Measurements from ENCODE around the gene PIMREG.
"Not testable (repeated sequence)": the region's sequence is repeated elsewhere in the genome, so short reads cannot be mapped to it uniquely, and the experiment has no call there.

The PIMREG gene

GRCh38 chr17:6473128-6473767 is 29.0 kb downstream of the PIMREG start:
- CTCF ChIA-PET = interaction anchor here (0.7 to 3.5 kb wide), 28 partner anchors 11 to 531 kb away, joined by 3 to 17 read pairs (median 4); no protein-coding TSS in a partner anchor
- no peaks in the 10 kb centered on the region for H3K9me3 Mint-ChIP-seq
- no peak overlapping the region for H3K27ac Mint-ChIP-seq
- no peaks in the 10 kb centered on the region for H3K4me1 Mint-ChIP-seq
- peaks cover 10% of the 10 kb centered on the region for H3K27me3 Mint-ChIP-seq
- no peak overlapping the region for H3K4me3 Mint-ChIP-seq
- H3K36me3 Mint-ChIP-seq = no peaks in the 10 kb centered on the region
- peak; percentile 80 for DNase-seq

GRCh38 chr17:6474376-6474775 is 30.1 kb downstream of the PIMREG start:
- Mint-ChIP-seq H3K36me3 (no peaks in the 10 kb centered on the region), H3K9me3 (no peaks in the 10 kb centered on the region), H3K4me3 (no peak overlapping the region), H3K27me3 (peaks cover 9% of the 10 kb centered on the region), H3K27ac (no peak overlapping the region), H3K4me1 (no peaks in the 10 kb centered on the region)
- CTCF ChIA-PET = interaction anchor here (1.3 to 2.6 kb wide), 3 partner anchors 10 to 167 kb away, joined by 4 to 9 read pairs (median 6); no protein-coding TSS in a partner anchor
- DNase-seq = no peak

GRCh38 chr17:6474906-6475305 is 30.7 kb downstream of the PIMREG start:
- H3K27ac Mint-ChIP-seq = no peak overlapping the region
- DNase-seq = no peak
- H3K27me3 Mint-ChIP-seq = peaks cover 12% of the 10 kb centered on the region
- H3K9me3 Mint-ChIP-seq = no peaks in the 10 kb centered on the region
- H3K4me1 Mint-ChIP-seq = no peaks in the 10 kb centered on the region
- H3K4me3 Mint-ChIP-seq = no peak overlapping the region
- no peaks in the 10 kb centered on the region for H3K36me3 Mint-ChIP-seq
- CTCF ChIA-PET = interaction anchor here (1.1 to 2.1 kb wide), 2 partner anchors 29 to 167 kb away, joined by 3 to 6 read pairs; no protein-coding TSS in a partner anchor

GRCh38 chr17:6475411-6475810 is 31.2 kb downstream of the PIMREG start:
- Mint-ChIP-seq H3K4me3 (no peak overlapping the region), H3K4me1 (no peaks in the 10 kb centered on the region), H3K36me3 (no peaks in the 10 kb centered on the region), H3K27me3 (peaks cover 16% of the 10 kb centered on the region), H3K27ac (no peak overlapping the region), H3K9me3 (no peaks in the 10 kb centered on the region)
- DNase-seq = no peak
- CTCF ChIA-PET = interaction anchor here (1.1 to 2.1 kb wide), 2 partner anchors 28 to 166 kb away, joined by 3 to 6 read pairs; no protein-coding TSS in a partner anchor

- no peaks in the 10 kb centered on the region for H3K4me1 Mint-ChIP-seq
- H3K27ac Mint-ChIP-seq = no peak overlapping the region
- H3K36me3 Mint-ChIP-seq = no peaks in the 10 kb centered on the region
- DNase-seq = no peak
- no peaks in the 10 kb centered on the region for H3K9me3 Mint-ChIP-seq
- CTCF ChIA-PET = interaction anchor here (1.1 to 2.1 kb wide), 2 partner anchors 27 to 165 kb away, joined by 3 to 6 read pairs; no protein-coding TSS in a partner anchor
- peaks cover 24% of the 10 kb centered on the region for H3K27me3 Mint-ChIP-seq
- no peak overlapping the region for H3K4me3 Mint-ChIP-seq
Observed at GRCh38 chr17:6476076-6476809, 32.0 kb downstream of the PIMREG start.

- H3K27ac Mint-ChIP-seq = no peak overlapping the region
- no peaks in the 10 kb centered on the region for H3K9me3 Mint-ChIP-seq
- no peak overlapping the region for H3K4me3 Mint-ChIP-seq
- H3K36me3 Mint-ChIP-seq = no peaks in the 10 kb centered on the region
- peaks cover 24% of the 10 kb centered on the region for H3K27me3 Mint-ChIP-seq
- DNase-seq = no peak
- no peaks in the 10 kb centered on the region for H3K4me1 Mint-ChIP-seq
- CTCF ChIA-PET = no interaction called here
Observed at GRCh38 chr17:6476810-6477179, 32.5 kb downstream of the PIMREG start.

GRCh38 chr17:6477831-6478383 is 33.7 kb downstream of the PIMREG start:
- Mint-ChIP-seq H3K27ac (no peak overlapping the region), H3K36me3 (no peaks in the 10 kb centered on the region)

GRCh38 chr17:6478486-6478885 is 34.2 kb downstream of the PIMREG start:
- Mint-ChIP-seq H3K4me3 (no peak overlapping the region), H3K27me3 (peaks cover 20% of the 10 kb centered on the region), H3K27ac (no peak overlapping the region), H3K4me1 (no peaks in the 10 kb centered on the region), H3K9me3 (no peaks in the 10 kb centered on the region), H3K36me3 (no peaks in the 10 kb centered on the region)
- DNase-seq = no peak
- CTCF ChIA-PET = no interaction called here

More at GRCh38 chr17:6477831-6478383, 33.7 kb downstream of the PIMREG start:
- no peak for DNase-seq
- Mint-ChIP-seq H3K4me1 (no peaks in the 10 kb centered on the region), H3K4me3 (no peak overlapping the region), H3K9me3 (no peaks in the 10 kb centered on the region), H3K27me3 (peaks cover 24% of the 10 kb centered on the region)
- CTCF ChIA-PET = no interaction called here

- Mint-ChIP-seq H3K36me3 (no peaks in the 10 kb centered on the region), H3K9me3 (no peaks in the 10 kb centered on the region), H3K27me3 (peaks cover 25% of the 10 kb centered on the region), H3K27ac (no peak overlapping the region), H3K4me3 (no peak overlapping the region), H3K4me1 (no peaks in the 10 kb centered on the region)
- DNase-seq = no peak
- CTCF ChIA-PET = no interaction called here
Observed at GRCh38 chr17:6479622-6480302, 35.5 kb downstream of the PIMREG start.

- Mint-ChIP-seq H3K27me3 (peaks cover 27% of the 10 kb centered on the region), H3K9me3 (no peaks in the 10 kb centered on the region), H3K4me3 (no peak overlapping the region), H3K4me1 (no peaks in the 10 kb centered on the region), H3K36me3 (no peaks in the 10 kb centered on the region), H3K27ac (no peak overlapping the region)
- no peak for DNase-seq
- CTCF ChIA-PET = no interaction called here
Observed at GRCh38 chr17:6480303-6480675, 36.0 kb downstream of the PIMREG start.

GRCh38 chr17:6482105-6482455 is 37.8 kb downstream of the PIMREG start:
- Mint-ChIP-seq H3K9me3 (no peaks in the 10 kb centered on the region), H3K4me3 (no peak overlapping the region), H3K4me1 (no peaks in the 10 kb centered on the region), H3K36me3 (no peaks in the 10 kb centered on the region), H3K27me3 (peaks cover 40% of the 10 kb centered on the region), H3K27ac (no peak overlapping the region)
- CTCF ChIA-PET = no interaction called here
- DNase-seq = no peak

- H3K36me3 Mint-ChIP-seq, H3K4me1 Mint-ChIP-seq, H3K9me3 Mint-ChIP-seq, CTCF ChIA-PET, H3K4me3 Mint-ChIP-seq, DNase-seq, H3K27ac Mint-ChIP-seq: not testable (repeated sequence)
- peaks cover 40% of the 10 kb centered on the region for H3K27me3 Mint-ChIP-seq
Observed at GRCh38 chr17:6482796-6483195, 38.5 kb downstream of the PIMREG start.

GRCh38 chr17:6483507-6483906 is 39.3 kb downstream of the PIMREG start:
- Mint-ChIP-seq H3K27me3 (peaks cover 40% of the 10 kb centered on the region), H3K36me3 (no peaks in the 10 kb centered on the region), H3K9me3 (no peaks in the 10 kb centered on the region), H3K27ac (no peak overlapping the region), H3K4me1 (no peaks in the 10 kb centered on the region), H3K4me3 (no peak overlapping the region)
- no peak for DNase-seq
- CTCF ChIA-PET = no interaction called here

GRCh38 chr17:6485646-6486412 is 41.6 kb downstream of the PIMREG start:
- CTCF ChIA-PET = interaction anchor here (1.1 kb wide), 1 partner anchor 13 kb away, joined by 5 read pairs; no protein-coding TSS in a partner anchor
- no peaks in the 10 kb centered on the region for H3K9me3 Mint-ChIP-seq
- H3K27ac Mint-ChIP-seq = no peak overlapping the region
- no peak for DNase-seq
- peaks cover 28% of the 10 kb centered on the region for H3K27me3 Mint-ChIP-seq
- no peaks in the 10 kb centered on the region for H3K4me1 Mint-ChIP-seq
- H3K36me3 Mint-ChIP-seq = no peaks in the 10 kb centered on the region
- H3K4me3 Mint-ChIP-seq = no peak overlapping the region

Data from activated naive CD4-positive, alpha-beta T cell treated with anti-CD3 and anti-CD28 coated beads, Interleukin-2, amount 10 ng/mL, durations not matched to agents 7 days and 5 days (primary cell).